ENCODE results near the gene TC2N.
"Not testable (repeated sequence)": the region's sequence is repeated elsewhere in the genome, so short reads cannot be mapped to it uniquely, and the experiment has no call there.

The TC2N gene

DNA sequence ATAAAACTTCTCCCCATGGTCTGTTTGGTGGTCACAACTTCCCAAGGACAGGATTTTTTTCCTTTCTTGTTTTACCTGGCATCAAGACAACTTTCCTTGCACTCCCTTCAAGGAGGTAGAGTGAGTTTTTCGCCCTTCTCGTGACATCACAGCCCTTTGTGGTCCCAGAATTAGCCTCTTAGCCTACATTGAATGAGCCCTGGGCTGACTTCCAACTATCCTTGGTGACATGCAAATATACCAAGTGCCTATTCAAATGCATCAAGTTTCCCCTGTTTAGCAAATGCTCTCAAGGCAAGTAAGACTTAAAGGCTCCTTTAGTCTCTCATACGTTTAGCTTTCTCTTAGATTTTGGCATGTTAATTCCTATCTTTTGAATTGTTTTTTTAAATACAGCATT lies 36.6 kb downstream of the TC2N start:
- DNase-seq: peak; percentile 70

DNA sequence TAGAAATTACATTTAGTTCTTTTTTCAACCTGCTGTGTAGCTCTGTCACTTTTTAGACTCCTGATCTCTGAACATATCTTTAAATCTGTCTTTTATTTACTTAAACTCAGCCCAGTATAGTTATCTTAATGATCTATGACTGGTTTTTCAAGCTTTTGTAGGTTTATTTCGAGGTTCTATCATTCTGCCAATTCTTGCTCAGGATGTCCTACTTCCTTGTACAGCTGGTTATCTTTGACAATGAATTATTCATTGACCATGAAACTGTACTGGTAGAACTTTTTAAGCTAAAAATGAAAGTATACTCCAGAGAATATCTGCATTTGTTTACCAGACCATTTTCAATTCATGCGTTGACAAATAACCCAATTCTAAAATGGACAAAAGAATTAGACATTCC lies 37.8 kb downstream of the TC2N start:
- DNase-seq: no peak

DNA sequence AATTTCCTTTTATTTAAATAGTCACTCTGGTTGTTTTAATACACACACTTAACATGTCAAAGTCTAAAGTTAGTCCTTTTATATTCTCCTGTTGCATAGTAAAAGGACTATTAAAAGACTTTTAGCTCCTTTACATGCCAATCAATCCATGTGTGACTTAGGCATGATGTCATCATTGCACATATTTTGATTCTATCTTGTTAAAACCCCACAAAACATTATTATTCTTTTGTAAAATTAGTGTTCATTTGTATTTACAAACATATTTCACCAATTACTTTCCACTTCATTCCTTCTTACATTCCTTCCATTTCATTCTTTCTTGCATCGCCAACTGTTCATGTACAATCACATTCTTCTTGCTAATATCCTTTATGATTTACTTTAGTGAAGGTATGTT lies 39.6 kb downstream of the TC2N start:
- DNase-seq: no peak

DNA sequence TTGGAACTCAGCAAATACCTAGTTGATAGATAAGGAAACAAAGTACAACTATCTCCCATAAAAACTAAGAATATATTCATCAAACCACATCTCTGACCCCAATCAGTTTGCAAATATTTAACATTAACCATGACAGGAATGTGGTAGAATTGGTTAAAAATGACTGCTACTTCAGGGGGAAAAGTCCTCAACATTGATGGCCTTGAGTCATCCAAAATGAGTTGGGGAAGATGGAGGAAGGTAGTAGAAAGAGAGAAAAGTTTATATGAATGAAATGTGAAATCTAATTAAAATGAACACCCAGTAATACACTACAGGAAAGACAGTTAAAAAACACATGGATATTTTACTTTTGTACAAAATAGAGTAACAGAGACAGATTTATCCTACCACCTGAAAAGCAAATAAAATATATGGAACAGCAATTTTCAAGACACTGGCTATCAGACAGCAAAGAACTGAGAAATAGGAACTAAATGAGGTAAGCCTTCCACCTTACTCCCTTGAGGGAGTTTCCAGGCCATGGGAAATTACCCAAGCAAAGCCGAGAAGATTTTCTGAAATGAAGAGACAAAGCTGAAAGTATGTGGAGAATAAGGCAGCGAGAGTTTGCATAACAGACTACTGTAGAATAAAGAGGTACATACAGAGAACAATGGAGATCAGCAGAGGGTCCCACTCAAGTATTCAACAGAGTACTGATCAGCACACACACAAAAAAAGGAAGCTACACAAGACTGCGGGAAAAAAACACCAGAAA lies 49.6 kb downstream of the TC2N start:
- DNase-seq: no peak

DNA sequence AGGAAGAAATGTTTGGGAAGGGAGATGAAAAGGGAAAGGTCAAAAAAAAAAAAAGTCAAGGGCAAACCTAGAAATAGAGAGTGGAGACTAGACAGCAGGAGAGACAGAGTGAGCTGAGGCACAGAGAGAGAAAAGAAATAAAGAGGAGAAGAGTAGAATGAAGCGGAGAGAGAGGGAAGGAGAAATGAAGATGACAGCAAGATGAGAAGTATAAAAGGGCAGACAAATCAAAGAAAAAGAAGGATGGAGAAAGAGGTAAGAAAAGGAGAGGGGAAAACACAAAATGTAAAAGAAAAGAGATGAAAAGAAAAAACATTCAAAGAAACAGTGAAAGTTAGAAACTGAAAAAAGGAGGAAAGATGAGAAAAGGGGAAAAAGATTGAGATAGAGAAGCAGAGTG lies 53.0 kb downstream of the TC2N start:
- no peak for DNase-seq

DNA sequence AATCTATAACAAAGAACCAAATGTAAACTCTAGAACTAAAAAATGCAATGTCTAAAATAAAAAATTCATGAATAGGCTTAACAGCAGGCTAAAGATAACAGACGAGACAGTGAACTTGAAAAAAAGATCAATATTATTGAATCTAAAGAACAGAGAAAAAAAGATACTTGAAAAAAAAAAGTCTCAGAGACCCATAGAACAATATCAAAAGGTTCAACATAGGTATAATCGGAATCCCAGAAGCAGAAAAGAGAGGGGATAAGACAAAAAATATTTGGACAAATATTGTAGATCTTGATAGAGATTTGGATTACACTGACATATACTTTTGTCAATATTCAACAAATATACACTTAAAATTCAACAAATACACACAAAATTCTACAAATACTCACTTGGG lies 56.6 kb downstream of the TC2N start:
- no peak for DNase-seq

DNA sequence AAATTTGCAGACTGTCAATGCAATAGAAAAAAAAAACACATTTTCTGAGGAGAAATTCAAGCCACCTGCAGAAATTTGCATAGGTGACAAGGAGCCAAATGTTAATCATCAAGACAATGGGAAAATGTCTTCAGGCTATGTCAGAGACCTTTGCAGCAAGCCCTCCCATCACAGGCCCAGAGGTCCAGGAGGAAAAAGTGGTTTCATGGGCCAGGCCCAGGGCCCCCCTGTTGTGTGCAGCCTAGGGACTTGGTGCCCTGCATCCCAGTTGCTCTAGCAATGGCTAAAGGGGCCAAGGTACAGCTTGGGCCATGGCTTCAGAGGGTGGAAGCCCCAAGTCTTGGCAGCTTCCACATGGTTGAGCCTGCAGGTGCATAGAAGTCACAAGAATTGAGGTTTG lies 60.6 kb downstream of the TC2N start:
- no peak for DNase-seq

DNA sequence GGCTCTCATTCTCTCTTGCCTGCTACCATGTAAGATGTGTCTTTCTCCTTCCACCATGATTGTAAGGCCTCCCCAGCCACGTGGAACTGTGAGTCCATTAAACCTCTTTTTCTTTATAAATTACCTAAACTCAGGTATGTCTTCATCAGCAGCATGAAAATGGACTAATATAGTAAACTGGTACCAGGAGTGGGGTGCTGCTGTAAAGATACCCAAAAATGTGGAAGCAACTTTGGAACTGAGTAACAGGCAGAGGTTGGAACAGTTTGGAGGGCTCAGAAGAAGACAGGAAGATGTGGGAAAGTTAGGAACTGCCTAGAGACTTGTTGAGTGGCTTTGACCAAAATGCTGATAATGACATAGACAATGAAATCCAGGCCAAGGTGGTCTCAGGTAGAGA lies 61.2 kb downstream of the TC2N start:
- DNase-seq: not testable (repeated sequence)

DNA sequence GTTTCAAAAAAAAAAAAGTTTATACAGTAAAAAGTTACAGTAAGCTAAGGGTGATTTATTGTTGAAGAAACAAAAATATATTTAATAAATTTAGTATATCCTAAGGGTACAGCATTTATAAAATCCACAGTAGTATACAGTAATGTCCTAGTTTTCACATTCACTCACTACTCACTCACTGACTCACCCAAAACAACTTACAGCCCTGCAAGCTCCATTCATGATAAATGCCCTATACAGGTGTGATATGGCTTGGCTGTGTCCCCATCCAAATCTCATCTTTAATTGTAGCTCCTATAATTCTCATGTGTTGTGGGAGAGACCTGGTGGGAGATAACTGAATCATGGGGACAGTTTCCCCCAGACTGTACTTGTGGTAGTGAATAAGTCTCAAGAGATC lies 61.7 kb downstream of the TC2N start:
- no peak for DNase-seq

DNA sequence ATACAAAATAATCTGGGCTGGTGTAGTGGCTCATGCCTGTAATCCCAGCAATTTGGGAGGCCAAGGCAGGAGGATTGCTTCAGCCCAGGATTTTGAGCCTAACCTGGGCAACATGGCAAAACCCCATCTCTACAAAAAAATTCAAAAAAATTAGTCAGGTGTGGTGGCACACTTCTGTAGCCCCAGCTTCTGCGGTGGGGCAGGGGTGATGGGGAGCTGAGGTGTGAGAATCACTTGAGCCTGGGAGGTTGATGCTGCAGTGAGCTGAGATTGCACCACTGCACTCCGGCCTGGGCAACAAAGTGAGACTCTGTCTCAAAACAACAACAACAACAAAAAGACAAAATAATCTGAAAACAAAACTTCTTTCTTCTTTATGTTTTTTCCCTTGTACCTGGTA lies 66.0 kb downstream of the TC2N start:
- no peak for DNase-seq

DNA sequence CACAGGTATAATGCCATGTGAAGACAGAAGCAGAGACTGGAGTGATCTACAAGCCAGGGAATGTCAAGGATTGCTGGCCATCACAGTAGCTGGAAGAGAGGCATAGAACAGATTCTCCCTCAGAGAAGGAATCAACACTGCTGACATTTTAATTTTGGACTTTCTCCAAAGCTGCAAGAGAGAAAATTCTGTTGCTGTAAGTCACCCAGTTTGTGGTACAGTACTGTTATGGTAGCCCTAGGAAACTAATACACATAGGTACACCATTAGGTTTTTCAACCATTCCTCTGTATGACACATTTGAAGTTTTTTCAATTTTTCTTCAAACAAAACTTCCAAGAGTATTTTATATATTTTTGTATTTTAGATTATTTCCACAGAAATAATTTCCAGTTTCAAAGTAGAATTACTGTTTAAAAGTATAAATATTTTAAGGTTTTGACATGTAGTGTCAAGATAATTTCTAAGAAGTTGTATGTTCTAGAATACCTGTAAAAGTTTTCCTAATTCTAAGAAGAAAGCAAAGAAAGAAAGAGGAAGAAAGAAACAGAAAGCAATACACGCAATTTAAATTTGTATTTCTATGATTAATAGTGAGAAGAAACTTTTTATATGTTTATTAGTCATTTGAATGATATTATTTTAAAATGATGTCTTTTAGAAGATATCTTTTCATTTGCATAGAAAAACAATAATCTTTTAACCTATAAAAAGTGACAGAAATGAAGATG lies 70.6 kb downstream of the TC2N start:
- no peak for DNase-seq

DNA sequence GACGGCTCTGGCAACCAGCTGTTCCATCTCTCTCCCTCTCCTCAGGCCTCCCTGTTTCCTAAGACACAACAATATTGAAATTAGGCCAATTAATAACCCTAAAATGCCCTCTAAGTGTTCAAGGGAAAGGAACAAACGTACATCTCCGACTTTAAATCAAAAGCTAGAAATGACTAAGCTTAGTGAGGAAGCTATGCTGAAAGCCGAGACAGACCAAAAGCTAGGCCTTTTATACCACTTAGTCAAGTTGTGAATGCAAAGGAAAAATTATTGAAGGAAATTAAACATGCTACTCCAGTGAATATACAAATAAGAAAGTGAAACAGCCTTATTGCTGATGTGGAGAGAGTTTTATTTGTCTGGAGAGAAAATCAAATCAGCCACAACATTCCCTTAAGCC lies 73.6 kb downstream of the TC2N start:
- no peak for DNase-seq

DNA sequence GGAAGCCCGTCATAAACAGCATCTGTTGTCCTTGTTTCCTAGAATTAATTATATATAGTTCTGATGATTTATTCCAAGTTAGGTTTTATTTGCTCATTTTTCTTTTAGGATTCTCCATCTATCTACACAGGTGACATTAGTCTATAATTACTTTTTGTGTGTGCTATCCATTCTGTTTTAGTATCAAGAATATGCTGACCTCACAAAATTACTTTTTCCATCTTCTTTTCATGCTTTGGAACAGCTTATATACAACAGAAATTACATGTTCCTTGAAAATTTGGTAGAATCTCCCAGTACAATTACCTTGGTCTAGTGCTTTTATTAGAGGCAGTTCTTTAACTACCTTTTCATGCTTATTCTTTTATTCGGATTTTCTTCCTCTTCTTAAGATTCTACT lies 81.1 kb downstream of the TC2N start:
- no peak for DNase-seq

DNA sequence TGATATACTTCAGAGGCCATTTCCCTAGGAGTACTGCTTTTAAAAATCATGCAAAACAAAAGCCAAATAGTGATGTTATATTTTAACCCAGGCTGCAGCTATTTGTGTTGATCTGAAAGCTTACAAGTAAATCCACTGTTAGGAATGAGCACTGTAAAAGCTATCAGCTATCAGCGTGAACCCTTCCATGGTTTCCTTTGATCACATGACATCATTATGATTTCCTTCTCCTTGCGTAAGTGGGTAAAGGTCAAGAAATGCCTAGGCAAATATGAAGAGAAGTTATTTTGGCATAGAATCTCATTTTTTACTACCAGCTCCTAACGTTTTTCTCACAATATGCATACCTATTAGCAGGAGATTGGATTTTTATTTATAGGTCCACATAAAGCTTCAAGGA lies 86.9 kb downstream of the TC2N start:
- no peak for DNase-seq

DNA sequence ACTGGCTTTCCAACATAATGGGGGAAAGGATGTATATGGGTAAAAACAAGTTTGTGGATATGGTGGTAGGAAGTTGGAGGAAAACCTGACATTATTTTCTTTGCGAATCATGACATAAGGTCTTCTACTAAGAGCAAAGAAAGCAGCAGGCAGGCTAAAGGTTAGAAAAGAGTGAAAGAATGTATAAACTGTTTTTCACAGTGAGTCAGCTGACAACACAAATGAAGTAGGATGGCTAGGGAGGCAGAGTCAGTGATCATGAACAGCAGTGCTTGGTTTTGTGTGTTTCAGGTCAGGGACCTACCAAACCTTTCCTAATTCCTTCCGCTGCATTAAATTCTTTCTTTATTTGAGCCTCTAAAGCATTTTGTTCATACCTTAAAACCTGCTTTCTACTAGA lies 89.1 kb downstream of the TC2N start:
- no peak for DNase-seq

DNA sequence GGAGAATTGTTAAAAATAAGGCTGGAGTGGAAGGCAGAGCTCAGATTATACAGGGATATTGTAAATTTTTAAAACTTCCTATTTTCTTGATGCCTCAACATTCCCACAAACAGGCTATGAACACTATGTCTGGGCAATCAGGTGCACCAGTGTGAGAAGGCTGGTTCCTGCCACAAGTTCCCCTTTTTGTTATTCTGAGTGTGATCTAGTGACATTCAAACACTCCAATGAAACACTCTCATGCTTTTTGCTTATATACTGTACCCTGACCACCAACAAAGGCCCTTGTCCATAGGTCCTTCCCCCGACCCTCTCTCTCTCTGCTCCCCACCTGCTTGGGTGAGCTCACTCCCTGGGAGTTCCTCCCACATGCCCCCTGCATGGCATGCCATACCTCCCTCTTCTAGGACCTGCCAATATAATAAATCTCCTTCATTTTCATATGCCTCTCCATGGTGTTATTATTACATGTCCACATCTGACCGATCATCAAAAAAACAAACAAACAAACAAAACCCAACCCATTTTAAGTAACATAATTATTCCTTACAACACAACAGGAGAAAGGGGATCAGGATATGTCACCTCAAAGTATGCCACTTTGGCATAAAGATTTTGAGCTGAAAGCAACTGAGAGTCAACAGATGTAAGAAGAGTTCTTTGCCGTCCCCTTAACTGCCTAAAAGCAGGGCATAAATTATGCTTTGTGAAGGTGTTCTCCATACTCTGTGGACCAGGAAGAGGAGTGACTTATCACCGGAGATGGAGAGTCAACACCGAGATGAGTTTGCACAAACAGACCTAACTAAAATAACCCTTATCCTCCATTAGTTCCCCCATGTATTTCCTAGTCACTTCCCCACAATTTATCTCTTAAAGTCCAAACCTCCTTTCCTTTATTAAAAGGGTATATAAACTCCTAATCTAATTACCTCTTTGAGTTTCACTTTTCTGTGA lies 92.9 kb downstream of the TC2N start:
- no peak for DNase-seq

DNA sequence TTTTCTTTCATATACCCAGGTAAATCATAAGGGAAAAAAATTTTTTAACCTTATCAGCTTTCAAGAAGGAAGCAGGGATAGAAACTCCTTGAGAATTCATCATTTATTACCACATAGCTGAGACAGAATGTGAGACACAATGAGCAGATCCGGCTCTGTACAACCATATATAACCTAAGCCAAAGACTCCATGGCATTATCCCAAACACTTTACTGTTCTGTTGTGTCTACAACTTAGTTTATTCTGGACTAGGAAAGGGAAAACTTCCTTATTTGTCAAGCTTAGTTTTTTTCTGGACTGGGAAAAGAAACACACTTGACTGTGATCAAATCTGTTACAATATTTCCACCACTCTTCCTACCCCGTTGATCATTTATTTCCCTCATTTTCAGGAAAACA lies 97.2 kb downstream of the TC2N start:
- DNase-seq: no peak

DNA sequence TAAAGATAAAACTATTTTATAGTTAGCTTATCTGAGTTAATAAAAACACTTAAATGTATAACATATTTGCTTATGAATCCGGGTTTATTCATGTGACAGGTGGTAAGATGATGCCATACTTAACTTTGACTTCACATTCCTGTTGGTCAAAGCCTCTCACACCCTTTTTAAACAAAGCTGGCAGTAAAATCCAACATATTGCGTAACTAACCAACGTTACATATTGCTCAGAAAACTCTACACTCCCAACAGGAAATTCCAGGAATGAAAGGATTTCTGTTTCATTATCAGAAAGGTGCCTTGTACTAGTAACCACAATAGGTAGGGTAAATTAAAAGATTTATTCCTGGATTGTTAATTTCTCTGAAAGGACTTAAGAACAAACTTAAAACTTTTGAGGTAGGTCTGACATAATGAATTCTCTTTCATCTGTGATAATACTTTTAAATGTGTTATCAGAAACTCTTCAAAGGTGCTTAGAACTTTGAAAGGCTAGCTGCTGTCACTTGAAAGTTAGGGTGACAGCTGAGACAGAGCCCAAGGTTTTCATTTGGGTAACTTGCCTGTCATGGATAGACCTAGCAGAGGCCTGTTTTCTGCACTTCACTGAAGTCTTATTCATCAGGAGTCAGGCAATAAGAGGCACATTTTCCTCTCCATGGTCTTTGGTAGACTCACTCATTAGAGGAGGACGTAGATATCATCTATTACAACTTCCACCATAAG lies 111.6 kb downstream of the TC2N start:
- no peak for DNase-seq

DNA sequence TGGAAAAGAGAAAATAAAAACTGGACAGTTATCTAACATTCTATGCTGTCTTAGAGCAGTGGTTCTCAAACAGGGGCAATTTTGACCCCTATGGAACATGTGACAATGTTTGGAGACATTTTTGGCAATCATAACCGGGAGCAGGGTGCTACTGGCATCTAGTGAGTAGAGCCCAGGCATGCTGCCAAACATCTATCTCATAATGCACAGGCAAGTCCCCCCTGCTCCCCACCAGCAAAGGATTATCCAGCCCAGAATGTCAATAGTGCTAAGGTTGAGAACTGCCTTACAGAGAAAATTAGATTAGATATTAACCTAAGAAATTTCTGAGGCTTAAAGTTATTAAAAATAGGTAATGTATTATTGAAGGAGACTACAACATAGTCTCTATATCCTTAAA lies 112.5 kb downstream of the TC2N start:
- DNase-seq: no peak

DNA sequence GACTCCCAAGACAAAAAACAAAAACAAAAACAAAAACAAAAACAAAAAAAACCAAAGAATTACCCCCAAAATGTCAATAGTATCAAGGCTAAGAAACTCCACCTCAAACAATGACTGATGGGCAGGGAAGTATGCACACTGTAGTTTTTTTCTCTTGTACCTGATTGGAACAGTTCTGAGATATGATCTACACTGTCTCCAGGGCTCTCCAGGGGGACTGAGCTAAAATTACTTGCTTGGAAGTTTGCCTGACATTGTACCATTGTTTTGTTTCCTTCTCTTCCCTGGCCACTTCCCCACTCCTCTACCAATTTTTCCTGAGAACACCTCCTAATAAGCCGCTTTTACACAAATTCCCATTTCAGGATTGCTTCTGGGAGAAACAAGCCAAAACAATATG lies 113.2 kb downstream of the TC2N start:
- no peak for DNase-seq

DNA sequence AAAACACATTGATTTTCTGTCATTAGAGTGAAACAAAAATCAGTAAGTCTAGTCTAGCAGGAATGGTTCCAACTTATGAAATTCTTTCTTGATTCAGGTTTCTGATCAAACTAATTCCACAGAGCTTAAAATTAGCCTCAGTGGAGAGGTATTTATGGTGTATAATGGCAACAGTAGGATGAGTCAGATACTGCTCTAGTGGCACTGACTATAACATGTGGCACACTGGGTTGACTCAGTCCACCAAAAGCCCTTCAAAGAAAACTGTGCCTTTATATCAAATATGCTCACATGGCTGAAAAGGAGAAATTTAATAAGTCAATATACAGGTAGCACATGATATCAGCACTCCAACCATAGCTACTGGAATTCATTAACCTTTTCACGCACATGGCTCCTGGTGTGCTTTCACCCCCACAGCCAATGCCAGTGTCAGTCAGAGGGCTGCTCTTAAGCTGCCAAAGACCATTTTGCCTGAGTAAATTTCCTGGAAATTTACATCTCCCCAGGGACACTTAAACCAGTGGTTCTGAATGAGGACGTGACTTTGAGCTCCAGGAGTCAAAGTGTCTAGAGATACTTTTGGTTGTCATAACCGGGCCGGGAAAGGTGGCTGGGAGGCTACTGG lies 113.7 kb downstream of the TC2N start:
- DNase-seq: no peak

DNA sequence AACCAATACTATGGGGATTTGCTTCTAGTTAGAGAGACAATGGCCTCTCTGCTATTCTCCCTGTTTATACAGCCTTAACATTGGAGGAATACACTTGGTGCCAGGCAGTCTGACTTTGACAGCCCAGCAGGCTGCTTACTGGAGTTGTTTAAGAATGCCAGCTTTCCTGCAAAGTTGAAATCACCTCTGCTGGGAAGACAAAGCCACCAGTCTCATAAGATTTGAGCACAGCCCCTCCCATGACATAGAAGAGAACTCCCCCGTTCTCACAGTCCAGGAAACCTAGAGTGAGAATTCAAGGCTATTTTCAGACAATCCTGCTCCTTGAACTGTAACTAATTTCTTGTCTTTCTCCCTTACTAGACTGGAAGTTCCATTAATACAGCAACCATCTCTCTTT lies 114.4 kb downstream of the TC2N start:
- DNase-seq: no peak

DNA sequence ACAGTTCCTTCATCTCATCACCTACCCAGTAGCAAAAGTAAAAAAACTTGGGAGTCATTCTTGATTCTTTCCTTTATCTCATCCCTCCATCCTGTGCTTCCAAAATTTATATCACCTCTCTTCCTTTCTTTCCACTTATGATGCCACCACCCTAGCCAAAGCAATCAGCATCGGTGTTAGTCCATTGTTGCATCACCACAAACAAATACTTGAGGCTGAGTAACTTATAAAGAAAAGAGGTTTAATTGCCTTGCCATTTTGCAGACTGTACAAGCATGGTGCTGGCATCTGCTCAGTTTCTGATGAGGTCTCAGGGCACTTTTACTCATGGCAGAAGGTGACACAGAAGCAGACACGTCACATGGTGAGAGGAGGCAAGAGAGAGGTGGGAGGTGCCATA lies 115.6 kb downstream of the TC2N start:
- peak; percentile 3 for DNase-seq
